ENCODE data around the gene RNFT2.
A peak's percentile ranks its signal among the peaks of the same experiment; 100 is the strongest.

RNFT2 gene

GRCh38 chr12:116856729-116857128 lies 118.6 kb downstream of the RNFT2 start:
- Histone ChIP-seq H3K4me3 (ENCODE audit: low read depth, low read length) (no peak overlapping the region), H3K4me1 (ENCODE audit: control insufficient read depth, insufficient read depth, low read length) (peaks cover 10% of the 10 kb centered on the region), H3K27ac (ENCODE audit: extremely low read depth, low read depth, low read length) (no peak overlapping the region), H3K9me3 (ENCODE audit: control insufficient read depth, insufficient read depth, low read depth, low read length) (no peaks in the 10 kb centered on the region), H3K36me3 (ENCODE audit: control insufficient read depth in 2 of 2, insufficient read depth in 1 of 2, low read length in 2 of 2) (peaks cover 0 to 3% of the 10 kb centered on the region in 2 experiments; a peak in 1 of 3 replicates)
- TF ChIP-seq BCL6B (tag by site-specific recombination; IDR thresholded peaks at IDR 0.05) (no peak), ZNF521 (tag by site-specific recombination; IDR thresholded peaks at IDR 0.05) (no peak), YY1 (tag by site-specific recombination; IDR thresholded peaks at IDR 0.05) (no peak), ZNF10 (tag by site-specific recombination; IDR thresholded peaks at IDR 0.05) (no peak), ZNF658 (tag by site-specific recombination; IDR thresholded peaks at IDR 0.05) (no peak), ZSCAN5A (tag by site-specific recombination; IDR thresholded peaks at IDR 0.05) (no peak), KLF9 (tag by site-specific recombination; IDR thresholded peaks at IDR 0.05; ENCODE audit: low read depth) (no peak), SP2 (tag by site-specific recombination; IDR thresholded peaks at IDR 0.05) (no peak), ZNF549 (tag by site-specific recombination; IDR thresholded peaks at IDR 0.05) (no peak), PATZ1 (tag by site-specific recombination; IDR thresholded peaks at IDR 0.05) (no peak), ZNF747 (tag by site-specific recombination; IDR thresholded peaks at IDR 0.05) (no peak), AEBP2 (tag by site-specific recombination; IDR thresholded peaks at IDR 0.05; ENCODE audit: borderline replicate concordance) (no peak), ZNF394 (tag by site-specific recombination; IDR thresholded peaks at IDR 0.05; ENCODE audit: borderline replicate concordance) (no peak)
- CTCF ChIA-PET = interaction anchor here (0.7 to 2.0 kb wide), 2 partner anchors 28 to 153 kb away, joined by 4 to 7 read pairs; no protein-coding TSS in a partner anchor
- POLR2A ChIA-PET = no interaction called here

GRCh38 chr12:116859079-116859478 lies 121.0 kb downstream of the RNFT2 start:
- Histone ChIP-seq H3K4me1 (ENCODE audit: control insufficient read depth, insufficient read depth, low read length) (peaks cover 12% of the 10 kb centered on the region), H3K27ac (ENCODE audit: extremely low read depth, low read depth, low read length) (no peak overlapping the region), H3K9me3 (ENCODE audit: control insufficient read depth, insufficient read depth, low read depth, low read length) (no peaks in the 10 kb centered on the region), H3K4me3 (ENCODE audit: low read depth, low read length) (no peak overlapping the region), H3K36me3 (ENCODE audit: control insufficient read depth in 2 of 2, insufficient read depth in 1 of 2, low read length in 2 of 2) (peaks cover 0 to 3% of the 10 kb centered on the region in 2 experiments; a peak in 1 of 3 replicates)
- TF ChIP-seq SCRT2 (tag by site-specific recombination; IDR thresholded peaks at IDR 0.05) (peak; percentile 57; the same call in 1 of the 2 replicates), ZNF174 (tag by site-specific recombination; IDR thresholded peaks at IDR 0.05) (no peak), ZNF10 (tag by site-specific recombination; IDR thresholded peaks at IDR 0.05) (no peak)
- ChIA-PET POLR2A (interaction anchor here (0.7 kb wide), 1 partner anchor 25 kb away, joined by 3 read pairs; no protein-coding TSS in a partner anchor), CTCF (interaction anchor here (0.7 to 1.2 kb wide), 2 partner anchors 21 to 144 kb away, joined by 3 read pairs; no protein-coding TSS in a partner anchor)

GRCh38 chr12:116860263-116860662 lies 122.1 kb downstream of the RNFT2 start:
- Histone ChIP-seq H3K9me3 (ENCODE audit: control insufficient read depth, insufficient read depth, low read depth, low read length) (no peaks in the 10 kb centered on the region), H3K4me1 (ENCODE audit: control insufficient read depth, insufficient read depth, low read length) (peaks cover 12% of the 10 kb centered on the region), H3K4me3 (ENCODE audit: low read depth, low read length) (no peak overlapping the region), H3K36me3 (ENCODE audit: control insufficient read depth in 2 of 2, insufficient read depth in 1 of 2, low read length in 2 of 2) (peaks cover 0 to 3% of the 10 kb centered on the region in 2 experiments; a peak in 1 of 3 replicates), H3K27ac (ENCODE audit: extremely low read depth, low read depth, low read length) (no peak overlapping the region)
- ChIA-PET CTCF (interaction anchor here (1.2 kb wide), 1 partner anchor 20 kb away, joined by 3 read pairs; no protein-coding TSS in a partner anchor), POLR2A (no interaction called here)
- TF ChIP-seq ZNF48 (tag by site-specific recombination; IDR thresholded peaks at IDR 0.05) (no peak), ZNF548 (tag by site-specific recombination; IDR thresholded peaks at IDR 0.05) (no peak), EGR2 (tag by site-specific recombination; IDR thresholded peaks at IDR 0.05; ENCODE audit: low read depth) (peak; percentile 93), ZNF830 (tag by site-specific recombination; IDR thresholded peaks at IDR 0.05; ENCODE audit: low read depth) (no peak), ZFHX2 (tag by site-specific recombination; conservative IDR thresholded peaks at IDR 0.05) (peak; percentile 96)
